Neural cell (in vitro differentiated cells): ENCODE data around the gene NCBP3. TPM values are rescaled to one million over a fixed set of nuclear protein-coding genes. Genes with fewer than 3 reads are reported as not detected.

ENCODE experiments used
- H2AFZ ChIP-seq: fragments of 200-600, 300-800 bp; sonication (generic), shearing (Covaris generic); 2 replicates; pipeline ENCODE4 v1.6.0; 2014; ENCODE audit warnings: low read depth, mild to moderate bottlenecking, antibody characterized with exemption, low read length, moderate library complexity
- H3F3A ChIP-seq: fragments of 200-600 bp; shearing (Covaris generic); 2 replicates; pipeline ENCODE4 v1.6.1; 2016; ENCODE audit warnings: mild to moderate bottlenecking, moderate library complexity, mixed read lengths, antibody characterized with exemption, low read length; ENCODE audit not compliant: insufficient read depth, poor library complexity, severe bottlenecking
- H3K27ac ChIP-seq: fragments of 200-600, 300-800 bp; sonication (generic), shearing (Covaris generic); 2 replicates; pipeline ENCODE4 v1.5.1; 2014; ENCODE audit warnings: mild to moderate bottlenecking, low read length, moderate library complexity
- H3K27me3 ChIP-seq: fragments of 300-800, 200-600 bp; sonication (generic), shearing (Covaris generic); 2 replicates; pipeline ENCODE4 v1.6.0; 2014; ENCODE audit warnings: mild to moderate bottlenecking, low read depth, low read length, moderate library complexity; ENCODE audit not compliant: insufficient read depth
- H3K36me3 ChIP-seq: fragments of 300-800, 200-600 bp; sonication (generic), shearing (Covaris generic); 2 replicates; pipeline ENCODE4 v1.5.1; 2014; ENCODE audit warnings: mild to moderate bottlenecking, antibody characterized with exemption, low read length, moderate library complexity; ENCODE audit not compliant: insufficient read depth
- H3K4me2 ChIP-seq: fragments of 300-800, 200-600 bp; sonication (generic), shearing (Covaris generic); 2 replicates; pipeline ENCODE4 v1.6.0; 2014; ENCODE audit warnings: mild to moderate bottlenecking, low read length
- H3K4me3 ChIP-seq: fragments of 300-800, 200-600 bp; sonication (generic), shearing (Covaris generic); 2 replicates; pipeline ENCODE4 v1.5.1; 2014; ENCODE audit warnings: mild to moderate bottlenecking, low read length, moderate library complexity
- H3K79me2 ChIP-seq: fragments of 200-600 bp; shearing (Covaris generic); replicated peaks from 2 replicates; pipeline ENCODE4 v1.6.0; 2014; ENCODE audit warnings: mild to moderate bottlenecking, low read length, moderate library complexity; ENCODE audit not compliant: insufficient read depth
- H3K9ac ChIP-seq: fragments of 300-800, 200-600 bp; sonication (generic), shearing (Covaris generic); 2 replicates; pipeline ENCODE4 v1.6.1; 2016; ENCODE audit warnings: mild to moderate bottlenecking, low read length, mixed read lengths
- H3K9me2 ChIP-seq: fragments of 200-600 bp; shearing (Covaris generic); 2 replicates; pipeline ENCODE4 v1.6.1; 2016; ENCODE audit warnings: mild to moderate bottlenecking, low read length, mixed read lengths; ENCODE audit not compliant: insufficient read depth
- H3K9me3 ChIP-seq: fragments of 200-600, 300-800 bp; sonication (generic), shearing (Covaris generic); 2 replicates; pipeline ENCODE4 v1.6.1; 2016; ENCODE audit warnings: mild to moderate bottlenecking, mixed run types, low read length, moderate library complexity, mixed read lengths
- H4K20me1 ChIP-seq: fragments of 200-600 bp; shearing (Covaris generic); 2 replicates; pipeline ENCODE4 v1.6.1; 2016; ENCODE audit warnings: mild to moderate bottlenecking, mixed run types; ENCODE audit not compliant: insufficient read depth
- EP300 ChIP-seq: fragments of 450-650 bp; conservative IDR thresholded peaks from 2 replicates; pipeline ENCODE4 v1.6.1; 2014; ENCODE audit warnings: antibody characterized with exemption, mild to moderate bottlenecking, moderate library complexity; ENCODE audit not compliant: poor library complexity, severe bottlenecking
- EZH2 ChIP-seq: fragments of 200-600, 300-800 bp; shearing (Covaris generic), sonication (generic); IDR thresholded peaks from 2 replicates; pipeline ENCODE4 v1.6.1; 2014; ENCODE audit warnings: antibody characterized with exemption, low read length, borderline replicate concordance, mild to moderate bottlenecking; ENCODE audit not compliant: insufficient read depth, poor library complexity, severe bottlenecking
- MXI1 ChIP-seq: fragments of 450-650 bp; conservative IDR thresholded peaks from 2 replicates; pipeline ENCODE4 v1.6.1; 2014; ENCODE audit warnings: antibody characterized with exemption, mild to moderate bottlenecking; ENCODE audit not compliant: poor library complexity, severe bottlenecking
- POLR2AphosphoS5 ChIP-seq: IDR thresholded peaks from 2 replicates; pipeline ENCODE4 v1.6.1; 2012
- RAD21 ChIP-seq: fragments of 450-650 bp; conservative IDR thresholded peaks from 2 replicates; pipeline ENCODE4 v1.6.1; 2014; ENCODE audit warnings: antibody characterized with exemption, mild to moderate bottlenecking, moderate library complexity
- SMC3 ChIP-seq: fragments of 450-650 bp; conservative IDR thresholded peaks from 2 replicates; pipeline ENCODE4 v1.6.1; 2014; ENCODE audit warnings: antibody characterized with exemption, mild to moderate bottlenecking, moderate library complexity; ENCODE audit not compliant: poor library complexity
- TAF1 ChIP-seq: IDR thresholded peaks from 2 replicates; pipeline ENCODE4 v1.6.1; 2012; ENCODE audit warnings: low read depth
- polyA plus RNA-seq: library from polyadenylated mRNA; depleted of rRNA; stranded (reverse); fragments of >200 nt; gene quantifications from 2 replicates; pipeline ENCODE4 v1.2.3, GENCODE V29; 2014
- TF ChIP-seq, protein P1 (sequence below): IDR thresholded peaks from 2 replicates; pipeline ENCODE4 v1.6.1; 2012; ENCODE audit warnings: borderline replicate concordance
- TF ChIP-seq, protein P2 (sequence below): fragments of 450-650 bp; IDR thresholded peaks from 2 replicates; pipeline ENCODE4 v1.5.1; 2014; ENCODE audit warnings: antibody characterized with exemption, mild to moderate bottlenecking, moderate library complexity; ENCODE audit not compliant: poor library complexity, severe bottlenecking

NCBP3 gene
- polyA plus RNA-seq, 1 donor from 2014 or later, result 132 TPM

DNA sequence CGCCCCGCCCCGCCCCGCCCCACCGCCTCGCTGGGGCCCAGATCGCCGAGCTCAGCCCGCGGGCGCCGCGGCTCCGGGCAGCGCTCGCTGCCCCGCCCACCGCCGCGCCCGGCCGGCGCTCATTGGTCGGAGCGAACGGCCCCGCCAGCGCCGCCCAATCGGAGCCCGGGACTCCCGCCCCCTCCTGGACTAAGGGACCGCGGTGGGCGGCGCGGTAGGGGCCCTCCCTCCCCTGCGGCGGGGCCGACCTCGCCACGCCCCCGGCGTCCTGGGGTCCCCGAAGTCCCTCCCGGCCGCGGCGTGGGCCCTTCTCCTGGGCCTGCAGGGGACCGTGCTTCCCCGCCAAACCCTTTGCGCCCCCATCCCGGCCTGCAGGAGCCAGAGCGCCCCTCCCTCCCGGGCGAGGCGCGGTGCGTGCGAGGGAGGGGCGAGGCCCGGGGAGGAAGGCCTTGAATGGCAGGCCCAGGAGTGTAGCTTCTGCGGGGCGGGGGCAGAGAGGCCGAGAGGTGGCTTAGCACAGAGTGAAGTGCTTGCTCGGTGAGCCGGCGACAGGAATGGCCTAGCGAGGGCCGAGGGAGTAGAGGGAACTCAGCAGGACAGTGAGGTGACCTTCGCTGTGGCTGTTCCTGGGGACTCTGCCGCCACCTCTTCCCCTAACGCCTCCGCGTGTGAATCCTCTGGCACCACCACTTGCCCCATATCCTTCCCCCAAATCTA, 47.1 kb upstream of the NCBP3 start, which contains the start of gene CAMKK1:
TSS of gene CAMKK1 (minus strand) at position 51 of the 717 bp plus-strand sequence. CDS start 7,366 bp downstream, outside the sequence.
- no peaks in the 10 kb centered on the region for H3K36me3 ChIP-seq
- H2AFZ ChIP-seq, result peak within 1 kb of the TSS; percentile 56
- TF ChIP-seq, protein P1, sequence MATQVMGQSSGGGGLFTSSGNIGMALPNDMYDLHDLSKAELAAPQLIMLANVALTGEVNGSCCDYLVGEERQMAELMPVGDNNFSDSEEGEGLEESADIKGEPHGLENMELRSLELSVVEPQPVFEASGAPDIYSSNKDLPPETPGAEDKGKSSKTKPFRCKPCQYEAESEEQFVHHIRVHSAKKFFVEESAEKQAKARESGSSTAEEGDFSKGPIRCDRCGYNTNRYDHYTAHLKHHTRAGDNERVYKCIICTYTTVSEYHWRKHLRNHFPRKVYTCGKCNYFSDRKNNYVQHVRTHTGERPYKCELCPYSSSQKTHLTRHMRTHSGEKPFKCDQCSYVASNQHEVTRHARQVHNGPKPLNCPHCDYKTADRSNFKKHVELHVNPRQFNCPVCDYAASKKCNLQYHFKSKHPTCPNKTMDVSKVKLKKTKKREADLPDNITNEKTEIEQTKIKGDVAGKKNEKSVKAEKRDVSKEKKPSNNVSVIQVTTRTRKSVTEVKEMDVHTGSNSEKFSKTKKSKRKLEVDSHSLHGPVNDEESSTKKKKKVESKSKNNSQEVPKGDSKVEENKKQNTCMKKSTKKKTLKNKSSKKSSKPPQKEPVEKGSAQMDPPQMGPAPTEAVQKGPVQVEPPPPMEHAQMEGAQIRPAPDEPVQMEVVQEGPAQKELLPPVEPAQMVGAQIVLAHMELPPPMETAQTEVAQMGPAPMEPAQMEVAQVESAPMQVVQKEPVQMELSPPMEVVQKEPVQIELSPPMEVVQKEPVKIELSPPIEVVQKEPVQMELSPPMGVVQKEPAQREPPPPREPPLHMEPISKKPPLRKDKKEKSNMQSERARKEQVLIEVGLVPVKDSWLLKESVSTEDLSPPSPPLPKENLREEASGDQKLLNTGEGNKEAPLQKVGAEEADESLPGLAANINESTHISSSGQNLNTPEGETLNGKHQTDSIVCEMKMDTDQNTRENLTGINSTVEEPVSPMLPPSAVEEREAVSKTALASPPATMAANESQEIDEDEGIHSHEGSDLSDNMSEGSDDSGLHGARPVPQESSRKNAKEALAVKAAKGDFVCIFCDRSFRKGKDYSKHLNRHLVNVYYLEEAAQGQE, result no peak
- TF ChIP-seq, protein P2, sequence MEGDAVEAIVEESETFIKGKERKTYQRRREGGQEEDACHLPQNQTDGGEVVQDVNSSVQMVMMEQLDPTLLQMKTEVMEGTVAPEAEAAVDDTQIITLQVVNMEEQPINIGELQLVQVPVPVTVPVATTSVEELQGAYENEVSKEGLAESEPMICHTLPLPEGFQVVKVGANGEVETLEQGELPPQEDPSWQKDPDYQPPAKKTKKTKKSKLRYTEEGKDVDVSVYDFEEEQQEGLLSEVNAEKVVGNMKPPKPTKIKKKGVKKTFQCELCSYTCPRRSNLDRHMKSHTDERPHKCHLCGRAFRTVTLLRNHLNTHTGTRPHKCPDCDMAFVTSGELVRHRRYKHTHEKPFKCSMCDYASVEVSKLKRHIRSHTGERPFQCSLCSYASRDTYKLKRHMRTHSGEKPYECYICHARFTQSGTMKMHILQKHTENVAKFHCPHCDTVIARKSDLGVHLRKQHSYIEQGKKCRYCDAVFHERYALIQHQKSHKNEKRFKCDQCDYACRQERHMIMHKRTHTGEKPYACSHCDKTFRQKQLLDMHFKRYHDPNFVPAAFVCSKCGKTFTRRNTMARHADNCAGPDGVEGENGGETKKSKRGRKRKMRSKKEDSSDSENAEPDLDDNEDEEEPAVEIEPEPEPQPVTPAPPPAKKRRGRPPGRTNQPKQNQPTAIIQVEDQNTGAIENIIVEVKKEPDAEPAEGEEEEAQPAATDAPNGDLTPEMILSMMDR, result peak; percentile 34
- H3K4me2 ChIP-seq, result peak within 1 kb of the TSS; percentile 51
- no peaks in the 10 kb centered on the region for H3K9me3 ChIP-seq
- peak within 1 kb of the TSS; percentile 24 for H3K27ac ChIP-seq
- H3K9me2 ChIP-seq, result no peaks in the 10 kb centered on the region
- H3K9ac ChIP-seq, result peak within 1 kb of the TSS; percentile 65
- H3K79me2 ChIP-seq, result no peaks in the 10 kb centered on the region
- no peaks in the 10 kb centered on the region for H4K20me1 ChIP-seq
- H3F3A ChIP-seq, result no peaks in the 10 kb centered on the region
- no peaks in the 10 kb centered on the region for H3K27me3 ChIP-seq
- peak within 1 kb of the TSS; percentile 90 for H3K4me3 ChIP-seq

DNA sequence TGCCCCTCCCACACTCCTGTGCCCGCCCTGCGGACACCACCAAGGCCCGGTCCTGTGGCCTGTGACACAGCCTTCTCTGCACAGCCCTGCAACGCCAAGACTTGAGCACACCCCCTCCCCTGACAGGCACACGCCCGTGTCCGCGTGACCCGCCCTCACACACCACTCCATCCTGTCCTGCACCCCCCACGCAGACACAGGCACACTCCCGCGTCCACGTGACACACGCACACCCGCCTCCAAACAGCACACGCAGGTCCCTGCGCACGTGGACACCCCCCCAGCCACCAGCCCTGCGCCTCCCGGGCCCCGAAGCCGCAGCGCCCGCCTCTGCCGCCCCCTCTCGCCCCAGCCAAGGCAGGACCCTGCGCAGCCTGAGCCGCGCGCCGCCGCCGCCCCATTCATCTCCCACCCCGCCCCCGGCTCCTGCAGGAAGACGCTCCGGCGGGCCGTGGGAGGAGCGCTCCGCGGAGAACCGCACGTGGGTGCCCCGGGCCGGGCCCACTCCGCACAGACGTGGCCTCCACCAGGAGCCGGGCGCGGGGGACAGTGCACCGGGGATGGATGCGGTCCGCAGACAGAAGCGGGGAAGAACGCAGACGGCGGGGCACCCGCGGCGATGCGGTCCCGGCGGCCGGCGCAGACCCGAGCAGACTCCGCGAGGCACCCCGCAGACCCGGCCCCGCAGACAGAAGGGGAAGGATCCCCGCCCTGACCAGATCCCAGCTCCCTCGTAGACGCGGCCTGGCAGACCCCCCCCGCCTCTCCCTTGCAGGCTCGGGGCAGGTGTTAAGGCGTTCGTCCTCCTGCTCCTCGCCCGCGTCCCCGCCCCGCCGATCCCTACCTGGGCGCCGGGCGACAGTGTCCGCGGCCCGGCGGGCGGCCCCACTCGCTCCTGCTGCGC, 46.3 kb upstream of the NCBP3 start:
- H4K20me1 ChIP-seq, result no peaks in the 10 kb centered on the region
- TF ChIP-seq RAD21, result no peak
- TF ChIP-seq SMC3, result peak; percentile 22
- TF ChIP-seq TAF1, result no peak
- TF ChIP-seq, protein P2, result peak; percentile 48
- TF ChIP-seq, protein P1, result no peak
- TF ChIP-seq MXI1, result peak; percentile 94
- no peak for TF ChIP-seq EZH2
- no peak for TF ChIP-seq POLR2AphosphoS5
- TF ChIP-seq EP300, result no peak
- H3K9me3 ChIP-seq, result no peaks in the 10 kb centered on the region
- no peaks in the 10 kb centered on the region for H3K79me2 ChIP-seq
- H3K27ac ChIP-seq, result no peak overlapping the region
- H3K27me3 ChIP-seq, result no peaks in the 10 kb centered on the region
- peak overlapping the region; percentile 90 for H3K4me3 ChIP-seq
- H3F3A ChIP-seq, result no peaks in the 10 kb centered on the region
- peak overlapping the region; percentile 15 for H3K4me2 ChIP-seq
- no peaks in the 10 kb centered on the region for H3K9me2 ChIP-seq
- H2AFZ ChIP-seq, result peak overlapping the region; percentile 56
- peak overlapping the region; percentile 61 for H3K9ac ChIP-seq
- no peaks in the 10 kb centered on the region for H3K36me3 ChIP-seq
